Endodermal cell (in vitro differentiated cells): Measurements from ENCODE around the gene ATXN7. TPM values are rescaled to one million over a fixed set of nuclear protein-coding genes. Genes with fewer than 3 reads are reported as not detected.

Experiments
- DNase-seq: peaks from one replicate; pipeline ENCODE4 v3.0.0-alpha.2; 2017
- H3K27ac ChIP-seq: 2 replicates; pipeline ENCODE4 v1.5.1; 2013; ENCODE audit warnings: mild to moderate bottlenecking, low read depth, low read length, moderate library complexity
- H3K27me3 ChIP-seq: 2 replicates; pipeline ENCODE4 v1.6.1; 2013; ENCODE audit warnings: mild to moderate bottlenecking, low read length, moderate library complexity; ENCODE audit not compliant: insufficient read depth, control insufficient read depth, poor library complexity, severe bottlenecking
- H3K36me3 ChIP-seq: 2 replicates; pipeline ENCODE4 v1.7.0; 2013; ENCODE audit warnings: mild to moderate bottlenecking, low read length, moderate library complexity; ENCODE audit not compliant: control insufficient read depth, insufficient read depth
- H3K4me1 ChIP-seq: one replicate; pipeline ENCODE4 v1.7.0; 2013; ENCODE audit warnings: low read length; ENCODE audit not compliant: control insufficient read depth, insufficient read depth
- H3K4me3 ChIP-seq: 2 replicates; pipeline ENCODE4 v1.5.1; 2013; ENCODE audit warnings: mild to moderate bottlenecking, low read length, moderate library complexity
- H3K9ac ChIP-seq: 2 replicates; pipeline ENCODE4 v1.6.1; 2013; ENCODE audit warnings: mild to moderate bottlenecking, low read length, moderate library complexity; ENCODE audit not compliant: poor library complexity, severe bottlenecking; ENCODE audit errors: extremely low read depth
- H3K9me3 ChIP-seq: 2 replicates; pipeline ENCODE4 v1.6.1; 2013; ENCODE audit warnings: mild to moderate bottlenecking, low read length, moderate library complexity; ENCODE audit not compliant: control insufficient read depth
- H3K27ac Mint-ChIP-seq: 2 replicates; pipeline ENCODE4 v1.8.0; 2020; ENCODE audit warnings: mixed read lengths
- H3K27me3 Mint-ChIP-seq: 2 replicates; pipeline ENCODE4 v1.8.0; 2021; ENCODE audit warnings: mild to moderate bottlenecking, mixed read lengths; ENCODE audit not compliant: insufficient read depth
- H3K36me3 Mint-ChIP-seq: 2 replicates; pipeline ENCODE4 v1.8.0; 2020; ENCODE audit warnings: low read depth, mixed read lengths
- H3K4me1 Mint-ChIP-seq: 2 replicates; pipeline ENCODE4 v1.8.0; 2020; ENCODE audit warnings: mixed read lengths
- H3K4me3 Mint-ChIP-seq: 2 replicates; pipeline ENCODE4 v1.8.0; 2020; ENCODE audit warnings: mild to moderate bottlenecking, moderate library complexity, mixed read lengths
- H3K9me3 Mint-ChIP-seq: 2 replicates; pipeline ENCODE4 v1.8.0; 2020; ENCODE audit warnings: mild to moderate bottlenecking, mixed read lengths
- CTCF ChIP-seq: fragments of 200-600 bp; sonication (generic); conservative IDR thresholded peaks from 2 replicates; pipeline ENCODE4 v1.5.0; 2021; ENCODE audit warnings: antibody characterized with exemption, mild to moderate bottlenecking
- WGBS, 2 experiments: methylation state at CpG; one replicate each; pipeline versions ENCODE4 v1.1.5 to v1.1.7; 2013; ENCODE audit warnings: missing lambda C conversion rate in 2 of 2, mixed read lengths in 1 of 2; ENCODE audit not compliant: insufficient coverage in 1 of 2, insufficient read length in 1 of 2; 5-methylcytosine and 5-hydroxymethylcytosine counted together
- total RNA-seq, 2 donors: library from RNA; stranded (reverse); fragmentation: NEBNext Ultra II Directional in 1 of 2; extraction: Animal tissue kit (Norgen Biotek cat#: 25700) in 1 of 2; gene quantifications; 2 replicates in 1 of 2; 3 replicates in 1 of 2; pipeline ENCODE4 v1.2.1, GENCODE V29; 2021

ATXN7 gene
- total RNA-seq, 2 donors from 2014 or later = 28.1 to 28.8 TPM

DNA sequence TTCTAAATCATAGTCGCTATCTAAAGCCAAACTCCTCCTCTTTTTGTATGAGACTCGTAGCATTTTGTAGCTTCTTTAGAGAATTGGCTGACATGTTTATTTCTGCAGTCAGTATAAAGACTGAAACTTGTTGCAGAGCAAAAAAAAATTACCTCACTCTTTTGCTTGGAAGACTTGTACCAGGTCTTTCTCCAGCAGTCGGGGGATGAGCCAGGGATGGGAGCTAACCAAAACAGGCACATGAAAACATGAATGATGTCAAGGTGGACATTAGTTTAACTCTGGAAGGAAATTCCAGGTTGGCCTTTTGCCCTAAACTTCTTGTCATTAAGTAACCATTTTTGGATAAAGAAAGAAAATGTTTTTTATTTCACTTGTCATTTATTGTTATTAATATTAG, 95.5 kb downstream of the ATXN7 start:
- H3K4me3 Mint-ChIP-seq = no peak overlapping the region
- H3K27ac Mint-ChIP-seq = no peak overlapping the region
- H3K36me3 ChIP-seq = peaks cover 15% of the 10 kb centered on the region
- H3K4me1 Mint-ChIP-seq = peaks cover 60% of the 10 kb centered on the region
- no peaks in the 10 kb centered on the region for H3K27me3 Mint-ChIP-seq
- no peak overlapping the region for H3K4me3 ChIP-seq
- peaks cover 3% of the 10 kb centered on the region for H3K36me3 Mint-ChIP-seq
- WGBS, 2 experiments = 93 to 100% methylated on average over 2 to 3 of the region's 3 CpGs
- H3K9ac ChIP-seq = no peak overlapping the region
- no peak for DNase-seq
- no peaks in the 10 kb centered on the region for H3K27me3 ChIP-seq
- no peak for TF ChIP-seq CTCF
- H3K9me3 Mint-ChIP-seq = no peaks in the 10 kb centered on the region
- no peaks in the 10 kb centered on the region for H3K9me3 ChIP-seq
- H3K27ac ChIP-seq = no peak overlapping the region
- H3K4me1 ChIP-seq = peaks cover 18% of the 10 kb centered on the region

- H3K4me3 ChIP-seq = no peak overlapping the region
- Mint-ChIP-seq H3K4me3 (no peak overlapping the region), H3K4me1 (peaks cover 61% of the 10 kb centered on the region)
These were observed 96.5 kb downstream of the ATXN7 start for GRCh38 chr3:63960048-63960711.

GRCh38 chr3:63961891-63962290, 98.2 kb downstream of the ATXN7 start:
- H3K4me3 Mint-ChIP-seq = no peak overlapping the region
- Histone ChIP-seq H3K9me3 (no peaks in the 10 kb centered on the region), H3K27ac (no peak overlapping the region), H3K36me3 (peaks cover 6% of the 10 kb centered on the region), H3K27me3 (no peaks in the 10 kb centered on the region), H3K4me1 (peaks cover 32% of the 10 kb centered on the region), H3K4me3 (no peak overlapping the region), H3K9ac (no peak overlapping the region)
- H3K36me3 Mint-ChIP-seq = no peaks in the 10 kb centered on the region
- H3K4me1 Mint-ChIP-seq = peaks cover 58% of the 10 kb centered on the region
- H3K27me3 Mint-ChIP-seq = no peaks in the 10 kb centered on the region
- no peak overlapping the region for H3K27ac Mint-ChIP-seq
- H3K9me3 Mint-ChIP-seq = no peaks in the 10 kb centered on the region
- TF ChIP-seq CTCF = peak; percentile 81
- no peak for DNase-seq
- WGBS, 2 experiments = 76 to 88% methylated on average over 2 of the region's 2 CpGs

More at GRCh38 chr3:63960048-63960711, 96.5 kb downstream of the ATXN7 start:
- Histone ChIP-seq H3K27ac (peak overlapping the region; percentile 21), H3K36me3 (peaks cover 12% of the 10 kb centered on the region), H3K27me3 (no peaks in the 10 kb centered on the region), H3K9me3 (no peaks in the 10 kb centered on the region), H3K4me1 (peaks cover 22% of the 10 kb centered on the region), H3K9ac (no peak overlapping the region)
- TF ChIP-seq CTCF = no peak
- no peaks in the 10 kb centered on the region for H3K27me3 Mint-ChIP-seq
- H3K27ac Mint-ChIP-seq = peak overlapping the region; percentile 44
- peaks cover 2% of the 10 kb centered on the region for H3K36me3 Mint-ChIP-seq
- 80 to 89% methylated on average over 5 to 6 of the region's 6 CpGs for WGBS, 2 experiments
- H3K9me3 Mint-ChIP-seq = no peaks in the 10 kb centered on the region
- DNase-seq = no peak
